Transverse colon (tissue), 4 donors: ENCODE measurements around the gene OR4D2.

ENCODE experiments used
- CTCF ChIP-seq, 5 experiments: fragments of 200-600 bp in 3 of 5; fragments of 450-650 bp in 2 of 5; sonication (generic) in 3 of 5; IDR thresholded peaks; 1 replicate in 2 of 5; 2 replicates in 3 of 5; pipeline ENCODE4 v1.5.1; 2016 to 2017; ENCODE audit warnings: antibody characterized with exemption in 5 of 5, inconsistent platforms in 3 of 5, mild to moderate bottlenecking in 2 of 5, moderate library complexity in 1 of 5
- EP300 ChIP-seq: sonication (generic); formaldehyde crosslinking; IDR thresholded peaks from one replicate; pipeline ENCODE4 v1.6.1; 2017; ENCODE audit warnings: antibody characterized with exemption, low read depth
- POLR2A ChIP-seq: fragments of 450-650 bp; IDR thresholded peaks from one replicate; pipeline ENCODE4 v1.6.1; 2016; ENCODE audit warnings: antibody characterized with exemption, mild to moderate bottlenecking, moderate library complexity
- POLR2AphosphoS5 ChIP-seq, 3 donors: sonication (generic); formaldehyde crosslinking; IDR thresholded peaks; one replicate each; pipeline ENCODE4 v1.6.1; 2016; ENCODE audit warnings: antibody characterized with exemption in 3 of 3

GRCh38 chr17:58127846-58128245 is 38.9 kb upstream of the OR4D2 start:
- TF ChIP-seq POLR2A, result no peak
- no peak for TF ChIP-seq CTCF (IDR thresholded peaks at IDR 0.05)
- no peak for TF ChIP-seq POLR2AphosphoS5 (IDR thresholded peaks at IDR 0.05)
- TF ChIP-seq EP300, result no peak
